ENCODE data around the gene CCL11.
"Not testable (repeated sequence)": the region's sequence is repeated elsewhere in the genome, so short reads cannot be mapped to it uniquely, and the experiment has no call there.

CCL11 gene

GRCh38 chr17:34307110-34307509 is 21.6 kb downstream of the CCL11 start:
- DNase-seq (ENCODE audit: low spot score) = no peak

GRCh38 chr17:34308371-34308770 is 22.8 kb downstream of the CCL11 start:
- no peak for DNase-seq (ENCODE audit: low spot score)

- no peak for DNase-seq (ENCODE audit: low spot score)
Measured at GRCh38 chr17:34311291-34311690, 25.7 kb downstream of the CCL11 start.

- no peak for DNase-seq (ENCODE audit: low spot score)
Measured at GRCh38 chr17:34312080-34312479, 26.5 kb downstream of the CCL11 start.

- no peak for DNase-seq (ENCODE audit: low spot score)
Measured at GRCh38 chr17:34313164-34313563, 27.6 kb downstream of the CCL11 start.

- no peak for DNase-seq (ENCODE audit: low spot score)
Measured at GRCh38 chr17:34314279-34314678, 28.7 kb downstream of the CCL11 start.

GRCh38 chr17:34318474-34318873 is 32.9 kb downstream of the CCL11 start:
- DNase-seq (ENCODE audit: low spot score) = no peak

GRCh38 chr17:34319039-34319483 is 33.5 kb downstream of the CCL11 start, which contains the start of gene CCL8:
Gene CCL8, plus strand, starts transcription at chr17:34319435. Its CDS starts 67 bp downstream, at chr17:34319502.
- peak; percentile 16 for DNase-seq (ENCODE audit: low spot score)

GRCh38 chr17:34321964-34322363 is 36.4 kb downstream of the CCL11 start:
- no peak for DNase-seq (ENCODE audit: low spot score)

- not testable (repeated sequence) for DNase-seq (ENCODE audit: low spot score)
Measured at GRCh38 chr17:34327580-34327979, 42.0 kb downstream of the CCL11 start.

GRCh38 chr17:34337701-34338100 is 52.2 kb downstream of the CCL11 start:
- DNase-seq (ENCODE audit: low spot score) = no peak
